Measurements from ENCODE around the gene AGPAT4.

- TF ChIP-seq MAZ (IDR thresholded peaks at IDR 0.05; ENCODE audit: borderline replicate concordance, low read depth, low read length) (no peak), RAD21 (IDR thresholded peaks at IDR 0.05; ENCODE audit: low read length) (no peak), POLR2A (IDR thresholded peaks at IDR 0.05; ENCODE audit: low read depth, low read length) (no peak), CEBPB (IDR thresholded peaks at IDR 0.05; ENCODE audit: low read depth, low read length) (no peak), BHLHE40 (IDR thresholded peaks at IDR 0.05; ENCODE audit: low read depth, low read length) (no peak), SMC3 (IDR thresholded peaks at IDR 0.05; ENCODE audit: low read depth, low read length) (no peak), RFX5 (IDR thresholded peaks at IDR 0.05; ENCODE audit: low read depth, low read length) (no peak), CHD1 (IDR thresholded peaks at IDR 0.05; ENCODE audit: low read depth, low read length) (no peak), FOS (IDR thresholded peaks at IDR 0.05; ENCODE audit: low read depth, low read length) (no peak), RCOR1 (IDR thresholded peaks at IDR 0.05; ENCODE audit: insufficient replicate concordance, low read length) (no peak), NFE2L2 (IDR thresholded peaks at IDR 0.05; ENCODE audit: low read depth, low read length) (no peak), MAFK (IDR thresholded peaks at IDR 0.05; ENCODE audit: low read depth, low read length) (no peak)
- TF ChIP-seq, protein P1, sequence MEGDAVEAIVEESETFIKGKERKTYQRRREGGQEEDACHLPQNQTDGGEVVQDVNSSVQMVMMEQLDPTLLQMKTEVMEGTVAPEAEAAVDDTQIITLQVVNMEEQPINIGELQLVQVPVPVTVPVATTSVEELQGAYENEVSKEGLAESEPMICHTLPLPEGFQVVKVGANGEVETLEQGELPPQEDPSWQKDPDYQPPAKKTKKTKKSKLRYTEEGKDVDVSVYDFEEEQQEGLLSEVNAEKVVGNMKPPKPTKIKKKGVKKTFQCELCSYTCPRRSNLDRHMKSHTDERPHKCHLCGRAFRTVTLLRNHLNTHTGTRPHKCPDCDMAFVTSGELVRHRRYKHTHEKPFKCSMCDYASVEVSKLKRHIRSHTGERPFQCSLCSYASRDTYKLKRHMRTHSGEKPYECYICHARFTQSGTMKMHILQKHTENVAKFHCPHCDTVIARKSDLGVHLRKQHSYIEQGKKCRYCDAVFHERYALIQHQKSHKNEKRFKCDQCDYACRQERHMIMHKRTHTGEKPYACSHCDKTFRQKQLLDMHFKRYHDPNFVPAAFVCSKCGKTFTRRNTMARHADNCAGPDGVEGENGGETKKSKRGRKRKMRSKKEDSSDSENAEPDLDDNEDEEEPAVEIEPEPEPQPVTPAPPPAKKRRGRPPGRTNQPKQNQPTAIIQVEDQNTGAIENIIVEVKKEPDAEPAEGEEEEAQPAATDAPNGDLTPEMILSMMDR (conservative IDR thresholded peaks at IDR 0.05; ENCODE audit: low read depth, low read length), result no peak
- TF ChIP-seq, protein P2, sequence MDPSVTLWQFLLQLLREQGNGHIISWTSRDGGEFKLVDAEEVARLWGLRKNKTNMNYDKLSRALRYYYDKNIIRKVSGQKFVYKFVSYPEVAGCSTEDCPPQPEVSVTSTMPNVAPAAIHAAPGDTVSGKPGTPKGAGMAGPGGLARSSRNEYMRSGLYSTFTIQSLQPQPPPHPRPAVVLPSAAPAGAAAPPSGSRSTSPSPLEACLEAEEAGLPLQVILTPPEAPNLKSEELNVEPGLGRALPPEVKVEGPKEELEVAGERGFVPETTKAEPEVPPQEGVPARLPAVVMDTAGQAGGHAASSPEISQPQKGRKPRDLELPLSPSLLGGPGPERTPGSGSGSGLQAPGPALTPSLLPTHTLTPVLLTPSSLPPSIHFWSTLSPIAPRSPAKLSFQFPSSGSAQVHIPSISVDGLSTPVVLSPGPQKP (IDR thresholded peaks at IDR 0.05; ENCODE audit: borderline replicate concordance, low read depth, low read length), result no peak
Measured at GRCh38 chr6:161238500-161238899, 35.4 kb downstream of the AGPAT4 start.
